Measurements from ENCODE around the gene LTB4R. TPM values are rescaled to one million over a fixed set of nuclear protein-coding genes. Genes with fewer than 3 reads are reported as not detected.
A peak's percentile ranks its signal among the peaks of the same experiment; 100 is the strongest.

The LTB4R gene
- total and polyA plus RNA-seq, 2 donors from 2014 or later, result 4.6 to 9.3 TPM

DNA sequence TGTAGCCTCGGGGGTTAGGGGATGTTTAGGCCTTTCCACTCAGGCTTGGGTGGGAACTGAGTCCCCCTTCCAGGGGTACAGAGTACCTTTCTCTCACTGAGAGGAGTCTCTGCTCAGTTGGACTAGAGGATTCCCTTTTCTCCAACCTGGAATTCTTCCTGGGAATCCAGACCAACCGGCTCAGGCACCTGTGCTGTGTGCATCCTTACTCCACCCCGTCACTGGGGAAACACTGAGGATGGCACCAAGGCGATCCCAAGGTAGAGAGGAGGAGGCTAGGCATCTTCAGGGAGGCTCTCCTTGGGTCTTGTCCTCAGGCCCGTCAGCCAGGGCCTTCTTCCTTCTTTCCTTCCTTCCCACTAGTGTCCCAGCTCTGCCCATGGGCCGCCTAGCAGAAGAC lies 47.5 kb upstream of the LTB4R start:
- no peak overlapping the region for H3K27ac ChIP-seq (ENCODE audit: low read depth in 2 of 2, low read length in 2 of 2)
- FAIRE-seq, result no peak
- TF ChIP-seq, protein P1, sequence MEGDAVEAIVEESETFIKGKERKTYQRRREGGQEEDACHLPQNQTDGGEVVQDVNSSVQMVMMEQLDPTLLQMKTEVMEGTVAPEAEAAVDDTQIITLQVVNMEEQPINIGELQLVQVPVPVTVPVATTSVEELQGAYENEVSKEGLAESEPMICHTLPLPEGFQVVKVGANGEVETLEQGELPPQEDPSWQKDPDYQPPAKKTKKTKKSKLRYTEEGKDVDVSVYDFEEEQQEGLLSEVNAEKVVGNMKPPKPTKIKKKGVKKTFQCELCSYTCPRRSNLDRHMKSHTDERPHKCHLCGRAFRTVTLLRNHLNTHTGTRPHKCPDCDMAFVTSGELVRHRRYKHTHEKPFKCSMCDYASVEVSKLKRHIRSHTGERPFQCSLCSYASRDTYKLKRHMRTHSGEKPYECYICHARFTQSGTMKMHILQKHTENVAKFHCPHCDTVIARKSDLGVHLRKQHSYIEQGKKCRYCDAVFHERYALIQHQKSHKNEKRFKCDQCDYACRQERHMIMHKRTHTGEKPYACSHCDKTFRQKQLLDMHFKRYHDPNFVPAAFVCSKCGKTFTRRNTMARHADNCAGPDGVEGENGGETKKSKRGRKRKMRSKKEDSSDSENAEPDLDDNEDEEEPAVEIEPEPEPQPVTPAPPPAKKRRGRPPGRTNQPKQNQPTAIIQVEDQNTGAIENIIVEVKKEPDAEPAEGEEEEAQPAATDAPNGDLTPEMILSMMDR (IDR thresholded peaks at IDR 0.05; ENCODE audit: borderline replicate concordance, extremely low read depth, insufficient read depth), result no peak
- no peak overlapping the region for H3K9ac ChIP-seq (ENCODE audit: low read length in 3 of 3)
- peaks cover 0 to 3% (median 0%) of the 10 kb centered on the region in 3 donors for H3K4me1 ChIP-seq (ENCODE audit: control insufficient read depth in 2 of 3, insufficient read depth in 2 of 3, low read depth in 1 of 3, low read length in 3 of 3)
- intact Hi-C loops (cut with DNase I), result no loop called here
- peaks cover 0 to 7% (median 7%) of the 10 kb centered on the region in 3 donors for H3K36me3 ChIP-seq (ENCODE audit: control insufficient read depth in 2 of 3, insufficient read depth in 3 of 3, low read length in 3 of 3)
- no peaks in the 10 kb centered on the region for H3K27me3 ChIP-seq (ENCODE audit: control insufficient read depth, insufficient read depth, low read length)
- H3K9me3 ChIP-seq (ENCODE audit: control insufficient read depth in 2 of 3, insufficient read depth in 1 of 3, low read length in 3 of 3), result no peaks in the 10 kb centered on the region
- DNase-seq, result no peak
- H3K4me3 ChIP-seq (ENCODE audit: low read length in 3 of 3), result no peak overlapping the region

GRCh38 chr14:24264298-24264697 lies 47.0 kb upstream of the LTB4R start:
- FAIRE-seq (no peak), DNase-seq (peak in 2 of 5 donors; percentile 26 to 58)
- TF ChIP-seq, protein P1 (IDR thresholded peaks at IDR 0.05; ENCODE audit: borderline replicate concordance, extremely low read depth, insufficient read depth), result no peak
- Histone ChIP-seq H3K4me1 (ENCODE audit: control insufficient read depth in 2 of 3, insufficient read depth in 2 of 3, low read depth in 1 of 3, low read length in 3 of 3) (no peaks in the 10 kb centered on the region), H3K4me3 (ENCODE audit: low read length in 3 of 3) (no peak overlapping the region), H3K9me3 (ENCODE audit: control insufficient read depth in 2 of 3, insufficient read depth in 1 of 3, low read length in 3 of 3) (no peaks in the 10 kb centered on the region), H3K27ac (ENCODE audit: low read depth in 2 of 2, low read length in 2 of 2) (no peak overlapping the region), H3K27me3 (ENCODE audit: control insufficient read depth, insufficient read depth, low read length) (no peaks in the 10 kb centered on the region), H3K36me3 (ENCODE audit: control insufficient read depth in 2 of 3, insufficient read depth in 3 of 3, low read length in 3 of 3) (peaks cover 0 to 7% (median 7%) of the 10 kb centered on the region in 3 donors), H3K9ac (ENCODE audit: low read length in 3 of 3) (no peak overlapping the region)
- intact Hi-C loops (cut with DNase I), result no loop called here

- Histone ChIP-seq H3K27me3 (ENCODE audit: control insufficient read depth, insufficient read depth, low read length) (no peaks in the 10 kb centered on the region), H3K4me1 (ENCODE audit: control insufficient read depth in 2 of 3, insufficient read depth in 2 of 3, low read depth in 1 of 3, low read length in 3 of 3) (peaks cover 0 to 6% (median 0%) of the 10 kb centered on the region in 3 donors), H3K27ac (ENCODE audit: low read depth in 2 of 2, low read length in 2 of 2) (no peak overlapping the region), H3K36me3 (ENCODE audit: control insufficient read depth in 2 of 3, insufficient read depth in 3 of 3, low read length in 3 of 3) (peaks cover 0 to 7% (median 7%) of the 10 kb centered on the region in 3 donors), H3K4me3 (ENCODE audit: low read length in 3 of 3) (no peak overlapping the region), H3K9ac (ENCODE audit: low read length in 3 of 3) (no peak overlapping the region), H3K9me3 (ENCODE audit: control insufficient read depth in 2 of 3, insufficient read depth in 1 of 3, low read length in 3 of 3) (no peaks in the 10 kb centered on the region)
- TF ChIP-seq, protein P1 (IDR thresholded peaks at IDR 0.05; ENCODE audit: borderline replicate concordance, extremely low read depth, insufficient read depth), result no peak
- intact Hi-C loops (cut with DNase I), result no loop called here
- FAIRE-seq (no peak), DNase-seq (peak in 1 of 5 donors; percentile 67)
Measured at GRCh38 chr14:24266344-24267244, 44.7 kb upstream of the LTB4R start.
